ENCODE measurements around the gene ZSCAN5A.
"Not testable (repeated sequence)": the region's sequence is repeated elsewhere in the genome, so short reads cannot be mapped to it uniquely, and the experiment has no call there.

Gene ZSCAN5A

GRCh38 chr19:56271151-56271550 is 43.5 kb downstream of the ZSCAN5A start:
- DNase-seq (ENCODE audit: low spot score): no peak

GRCh38 chr19:56270676-56271075 is 44.0 kb downstream of the ZSCAN5A start:
- no peak for DNase-seq (ENCODE audit: low spot score)

- DNase-seq (ENCODE audit: low spot score): no peak
Measured at GRCh38 chr19:56269348-56269747, 45.3 kb downstream of the ZSCAN5A start.

- DNase-seq (ENCODE audit: low spot score): no peak
Measured at GRCh38 chr19:56266051-56266450, 48.6 kb downstream of the ZSCAN5A start.

GRCh38 chr19:56263319-56263718 is 51.3 kb downstream of the ZSCAN5A start:
- DNase-seq (ENCODE audit: low spot score): no peak

- DNase-seq (ENCODE audit: low spot score): not testable (repeated sequence)
Measured at GRCh38 chr19:56261932-56262331, 52.7 kb downstream of the ZSCAN5A start.

- DNase-seq (ENCODE audit: low spot score): no peak
Measured at GRCh38 chr19:56261145-56261544, 53.5 kb downstream of the ZSCAN5A start.

GRCh38 chr19:56258272-56258671 is 56.4 kb downstream of the ZSCAN5A start:
- no peak for DNase-seq (ENCODE audit: low spot score)

- peak; percentile 45 for DNase-seq (ENCODE audit: low spot score)
Measured at GRCh38 chr19:56253737-56254136, 60.9 kb downstream of the ZSCAN5A start.

GRCh38 chr19:56252699-56253422 is 61.8 kb downstream of the ZSCAN5A start:
- peak; percentile 11 for DNase-seq (ENCODE audit: low spot score)

- not testable (repeated sequence) for DNase-seq (ENCODE audit: low spot score)
Measured at GRCh38 chr19:56248736-56249338, 65.8 kb downstream of the ZSCAN5A start.

GRCh38 chr19:56245764-56246163 is 68.9 kb downstream of the ZSCAN5A start:
- DNase-seq (ENCODE audit: low spot score): not testable (repeated sequence)

GRCh38 chr19:56245121-56245740 is 69.4 kb downstream of the ZSCAN5A start:
- DNase-seq (ENCODE audit: low spot score): no peak

- no peak for DNase-seq (ENCODE audit: low spot score)
Measured at GRCh38 chr19:56223481-56223880, 91.2 kb downstream of the ZSCAN5A start.

- no peak for DNase-seq (ENCODE audit: low spot score)
Measured at GRCh38 chr19:56222901-56223300, 91.7 kb downstream of the ZSCAN5A start.

GRCh38 chr19:56221851-56222250 is 92.8 kb downstream of the ZSCAN5A start:
- no peak for DNase-seq (ENCODE audit: low spot score)

GRCh38 chr19:56221442-56221841 is 93.2 kb downstream of the ZSCAN5A start:
- not testable (repeated sequence) for DNase-seq (ENCODE audit: low spot score)

- no peak for DNase-seq (ENCODE audit: low spot score)
Measured at GRCh38 chr19:56218961-56219360, 95.7 kb downstream of the ZSCAN5A start.

- DNase-seq (ENCODE audit: low spot score): no peak
Measured at GRCh38 chr19:56217039-56217949, 97.3 kb downstream of the ZSCAN5A start.

- no peak for DNase-seq (ENCODE audit: low spot score)
Measured at GRCh38 chr19:56211718-56212117, 102.9 kb downstream of the ZSCAN5A start.

GRCh38 chr19:56210036-56210435 is 104.6 kb downstream of the ZSCAN5A start:
- not testable (repeated sequence) for DNase-seq (ENCODE audit: low spot score)

- no peak for DNase-seq (ENCODE audit: low spot score)
Measured at GRCh38 chr19:56209091-56209490, 105.5 kb downstream of the ZSCAN5A start.
